Measurements from ENCODE around the gene RNF144B.

RNF144B gene

DNA sequence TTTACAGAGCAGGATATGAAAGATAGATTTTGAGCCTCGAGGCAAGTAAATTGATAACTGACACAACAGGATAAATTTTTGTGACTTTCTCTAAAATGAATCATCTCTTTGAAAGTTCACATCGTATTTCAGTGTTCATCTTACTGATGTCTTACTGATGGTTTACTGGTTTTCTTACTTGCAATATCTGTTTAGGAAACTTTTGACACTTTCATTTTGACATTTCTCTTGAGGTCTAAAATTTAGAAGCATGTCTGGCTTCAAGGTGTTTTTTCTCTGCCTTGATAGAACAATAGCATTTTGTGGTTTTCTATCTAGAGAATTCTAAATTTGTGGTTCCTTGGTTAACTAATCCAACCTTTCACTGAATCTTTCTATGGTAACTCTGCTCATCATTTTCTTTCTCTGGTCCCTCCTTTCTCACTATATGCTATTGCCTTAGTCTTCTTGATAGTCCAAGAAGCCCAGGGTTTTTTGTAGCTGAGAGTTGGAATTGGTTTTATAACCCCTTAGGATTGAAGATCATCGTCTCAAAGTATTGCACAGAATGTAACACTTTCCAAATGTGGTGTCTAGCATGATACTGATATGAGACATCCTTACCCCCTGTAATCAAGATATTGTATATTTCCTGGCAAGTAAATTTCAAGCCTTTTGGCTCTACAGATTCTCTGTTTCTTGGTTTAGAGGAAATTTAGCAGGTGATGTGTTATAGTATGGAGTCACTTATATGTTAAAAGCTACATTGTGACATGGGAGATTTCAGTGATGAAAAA lies 98.7 kb downstream of the RNF144B start:
- Histone ChIP-seq H3K4me1 (ENCODE audit: insufficient read depth, low read length, poor library complexity, severe bottlenecking) (no peaks in the 10 kb centered on the region), H3F3A (ENCODE audit: low read depth) (no peaks in the 10 kb centered on the region), H4K20me1 (ENCODE audit: insufficient read depth, low read length, poor library complexity, severe bottlenecking) (no peaks in the 10 kb centered on the region), H3K4me2 (ENCODE audit: low read depth, low read length, poor library complexity, severe bottlenecking) (no peak overlapping the region), H3K36me3 (ENCODE audit: insufficient read depth, low read length) (no peaks in the 10 kb centered on the region), H2AFZ (ENCODE audit: low read length) (no peak overlapping the region), H3K9me3 (ENCODE audit: insufficient read depth, low read depth, low read length) (no peaks in the 10 kb centered on the region), H3K4me3 (ENCODE audit: low read length, poor library complexity, severe bottlenecking) (no peak overlapping the region), H3K9me2 (replicated peaks; ENCODE audit: low read depth, low read length) (no peaks in the 10 kb centered on the region), H3K27me3 (ENCODE audit: insufficient read depth, low read length, poor library complexity, severe bottlenecking) (no peaks in the 10 kb centered on the region), H3K9ac (ENCODE audit: low read depth, low read length, poor library complexity, severe bottlenecking) (no peak overlapping the region), H3K79me2 (ENCODE audit: insufficient read depth, low read length) (no peaks in the 10 kb centered on the region)
- TF ChIP-seq, protein P1, sequence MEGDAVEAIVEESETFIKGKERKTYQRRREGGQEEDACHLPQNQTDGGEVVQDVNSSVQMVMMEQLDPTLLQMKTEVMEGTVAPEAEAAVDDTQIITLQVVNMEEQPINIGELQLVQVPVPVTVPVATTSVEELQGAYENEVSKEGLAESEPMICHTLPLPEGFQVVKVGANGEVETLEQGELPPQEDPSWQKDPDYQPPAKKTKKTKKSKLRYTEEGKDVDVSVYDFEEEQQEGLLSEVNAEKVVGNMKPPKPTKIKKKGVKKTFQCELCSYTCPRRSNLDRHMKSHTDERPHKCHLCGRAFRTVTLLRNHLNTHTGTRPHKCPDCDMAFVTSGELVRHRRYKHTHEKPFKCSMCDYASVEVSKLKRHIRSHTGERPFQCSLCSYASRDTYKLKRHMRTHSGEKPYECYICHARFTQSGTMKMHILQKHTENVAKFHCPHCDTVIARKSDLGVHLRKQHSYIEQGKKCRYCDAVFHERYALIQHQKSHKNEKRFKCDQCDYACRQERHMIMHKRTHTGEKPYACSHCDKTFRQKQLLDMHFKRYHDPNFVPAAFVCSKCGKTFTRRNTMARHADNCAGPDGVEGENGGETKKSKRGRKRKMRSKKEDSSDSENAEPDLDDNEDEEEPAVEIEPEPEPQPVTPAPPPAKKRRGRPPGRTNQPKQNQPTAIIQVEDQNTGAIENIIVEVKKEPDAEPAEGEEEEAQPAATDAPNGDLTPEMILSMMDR (conservative IDR thresholded peaks at IDR 0.05; ENCODE audit: low read length), result no peak
- TF ChIP-seq EZH2phosphoT487 (IDR thresholded peaks at IDR 0.05; ENCODE audit: borderline replicate concordance), result no peak

DNA sequence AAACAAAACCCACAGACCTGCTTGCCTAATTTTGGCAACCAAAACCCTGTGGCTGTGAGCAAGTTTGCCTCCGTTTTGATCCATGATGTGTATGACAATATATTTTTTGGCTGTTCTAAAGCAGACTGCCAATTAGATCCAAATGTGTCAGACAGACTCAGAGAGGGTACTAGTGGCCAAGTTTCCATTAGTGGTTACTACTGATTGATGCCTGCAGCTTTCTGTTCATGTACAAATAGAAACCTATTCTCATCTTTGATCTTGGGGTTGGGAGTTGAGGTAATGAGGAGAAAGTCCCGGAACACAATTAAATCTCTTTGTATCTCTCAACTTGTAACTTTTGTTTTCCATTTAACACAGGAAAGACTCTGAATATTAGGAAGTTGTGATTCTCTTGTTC lies 100.9 kb downstream of the RNF144B start:
- no peak overlapping the region for H3K4me3 ChIP-seq (ENCODE audit: low read length, poor library complexity, severe bottlenecking)
- no peaks in the 10 kb centered on the region for H4K20me1 ChIP-seq (ENCODE audit: insufficient read depth, low read length, poor library complexity, severe bottlenecking)
- H2AFZ ChIP-seq (ENCODE audit: low read length), result no peak overlapping the region
- H3F3A ChIP-seq (ENCODE audit: low read depth), result no peaks in the 10 kb centered on the region
- H3K36me3 ChIP-seq (ENCODE audit: insufficient read depth, low read length), result no peaks in the 10 kb centered on the region
- no peaks in the 10 kb centered on the region for H3K27me3 ChIP-seq (ENCODE audit: insufficient read depth, low read length, poor library complexity, severe bottlenecking)
- H3K79me2 ChIP-seq (ENCODE audit: insufficient read depth, low read length), result no peaks in the 10 kb centered on the region
- H3K4me2 ChIP-seq (ENCODE audit: low read depth, low read length, poor library complexity, severe bottlenecking), result no peak overlapping the region
- no peak overlapping the region for H3K9ac ChIP-seq (ENCODE audit: low read depth, low read length, poor library complexity, severe bottlenecking)
- TF ChIP-seq, protein P1 (conservative IDR thresholded peaks at IDR 0.05; ENCODE audit: low read length), result no peak
- TF ChIP-seq EZH2phosphoT487 (IDR thresholded peaks at IDR 0.05; ENCODE audit: borderline replicate concordance), result no peak
- H3K9me3 ChIP-seq (ENCODE audit: insufficient read depth, low read depth, low read length), result no peaks in the 10 kb centered on the region
- H3K9me2 ChIP-seq (replicated peaks; ENCODE audit: low read depth, low read length), result no peaks in the 10 kb centered on the region
- no peaks in the 10 kb centered on the region for H3K4me1 ChIP-seq (ENCODE audit: insufficient read depth, low read length, poor library complexity, severe bottlenecking)

DNA sequence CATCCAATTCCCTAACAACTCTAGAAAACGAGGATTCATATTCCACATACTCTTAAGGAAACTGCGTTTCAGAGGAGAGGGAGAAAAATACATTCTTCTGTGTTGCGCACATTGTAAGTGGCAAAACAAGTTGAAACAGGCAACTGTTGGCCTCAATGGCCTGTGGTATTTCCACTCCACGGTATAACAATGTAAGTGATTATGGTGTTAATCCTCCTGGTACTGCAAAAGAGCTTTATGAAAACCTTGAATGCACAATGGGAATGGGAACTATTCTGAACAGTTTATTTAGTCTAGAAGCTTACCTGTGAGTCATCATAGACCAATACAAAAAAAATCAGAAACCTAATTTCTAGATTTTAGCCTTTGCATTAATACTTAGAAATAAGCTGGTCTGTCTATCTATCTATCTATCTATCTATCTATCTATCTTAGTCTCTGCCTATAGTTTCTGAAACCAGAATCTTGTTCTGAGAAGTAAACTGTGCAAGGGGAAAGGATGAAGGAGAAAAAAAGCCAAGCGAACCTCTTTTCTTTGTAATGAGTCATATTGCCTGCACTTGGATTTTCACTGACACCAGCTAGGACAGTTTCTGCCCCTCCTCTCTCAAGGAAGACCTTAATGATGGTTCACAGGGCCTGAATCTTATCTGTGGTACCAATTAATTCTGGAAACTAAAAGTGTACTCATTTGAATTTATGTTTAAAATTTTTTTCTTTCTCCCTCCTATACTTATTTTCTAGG lies 101.5 kb downstream of the RNF144B start:
- H4K20me1 ChIP-seq (ENCODE audit: insufficient read depth, low read length, poor library complexity, severe bottlenecking), result no peaks in the 10 kb centered on the region
- H3K9me3 ChIP-seq (ENCODE audit: insufficient read depth, low read depth, low read length), result no peaks in the 10 kb centered on the region
- H3K9ac ChIP-seq (ENCODE audit: low read depth, low read length, poor library complexity, severe bottlenecking), result no peak overlapping the region
- no peaks in the 10 kb centered on the region for H3K79me2 ChIP-seq (ENCODE audit: insufficient read depth, low read length)
- H3K4me3 ChIP-seq (ENCODE audit: low read length, poor library complexity, severe bottlenecking), result no peak overlapping the region
- no peak overlapping the region for H3K4me2 ChIP-seq (ENCODE audit: low read depth, low read length, poor library complexity, severe bottlenecking)
- no peaks in the 10 kb centered on the region for H3F3A ChIP-seq (ENCODE audit: low read depth)
- no peak overlapping the region for H2AFZ ChIP-seq (ENCODE audit: low read length)
- no peak for TF ChIP-seq EZH2phosphoT487 (IDR thresholded peaks at IDR 0.05; ENCODE audit: borderline replicate concordance)
- TF ChIP-seq, protein P1 (conservative IDR thresholded peaks at IDR 0.05; ENCODE audit: low read length), result no peak
- no peaks in the 10 kb centered on the region for H3K36me3 ChIP-seq (ENCODE audit: insufficient read depth, low read length)
- H3K27me3 ChIP-seq (ENCODE audit: insufficient read depth, low read length, poor library complexity, severe bottlenecking), result no peaks in the 10 kb centered on the region
- no peaks in the 10 kb centered on the region for H3K9me2 ChIP-seq (replicated peaks; ENCODE audit: low read depth, low read length)
- no peaks in the 10 kb centered on the region for H3K4me1 ChIP-seq (ENCODE audit: insufficient read depth, low read length, poor library complexity, severe bottlenecking)

All from Loucy (cell line).